Ascending aorta (tissue), 2 donors: ENCODE results near the gene LARP6. TPM values are rescaled to one million over a fixed set of nuclear protein-coding genes. Genes with fewer than 3 reads are reported as not detected.
"Not testable (repeated sequence)": the region's sequence is repeated elsewhere in the genome, so short reads cannot be mapped to it uniquely, and the experiment has no call there.

Source experiments
- DNase-seq, 2 donors: peaks; one replicate each; pipeline ENCODE4 v3.0.0-alpha.2; 2019; ENCODE audit warnings: low spot score in 2 of 2
- H3K27ac ChIP-seq, 2 donors: fragments of 200-600 bp; sonication (generic); one replicate each; pipeline ENCODE4 v1.5.1; 2016 to 2017; ENCODE audit warnings: mild to moderate bottlenecking in 1 of 2
- H3K27me3 ChIP-seq: fragments of 200-600 bp; sonication (generic); one replicate; pipeline ENCODE4 v1.5.1; 2017
- H3K36me3 ChIP-seq, 2 donors: fragments of 200-600 bp; sonication (generic); one replicate each; pipeline ENCODE4 v1.5.1; 2016
- H3K4me1 ChIP-seq, 2 donors: fragments of 200-600 bp; sonication (generic); one replicate each; pipeline ENCODE4 v1.5.1; 2016 to 2017; ENCODE audit warnings: mild to moderate bottlenecking in 1 of 2
- H3K4me3 ChIP-seq, 2 donors: fragments of 200-600 bp; sonication (generic); one replicate each; pipeline ENCODE4 v1.5.1; 2016 to 2017; ENCODE audit warnings: mild to moderate bottlenecking in 1 of 2
- H3K9me3 ChIP-seq, 2 donors: fragments of 200-600 bp; sonication (generic); one replicate each; pipeline ENCODE4 v1.5.1; 2016
- CTCF ChIP-seq, 3 experiments: fragments of 200-600 bp in 2 of 3; fragments of 450-650 bp in 1 of 3; sonication (generic) in 2 of 3; IDR thresholded peaks; one replicate each; pipeline ENCODE4 v1.5.1; 2016 to 2019; ENCODE audit warnings: antibody characterized with exemption in 3 of 3, mild to moderate bottlenecking in 1 of 3, moderate library complexity in 1 of 3
- intact Hi-C: fragments of 100-400 bp; cut with DNase I; formaldehyde crosslinking; loops from one replicate; pipeline ENCODE4 v1.15.1; 2023
- total RNA-seq: library from RNA; depleted of rRNA; stranded (reverse); fragments of >200 nt; gene quantifications from one replicate; pipeline ENCODE4 v1.1.0, GENCODE V29; 2016

Gene LARP6
- total RNA-seq, 1 donor from 2014 or later: 18.7 TPM

- H3K9me3 ChIP-seq: no peaks in the 10 kb centered on the region
- no peaks in the 10 kb centered on the region for H3K36me3 ChIP-seq
- peaks cover 0 to 6% of the 10 kb centered on the region in 2 donors for H3K4me1 ChIP-seq
- no peak for TF ChIP-seq CTCF (IDR thresholded peaks at IDR 0.05)
- no peak for DNase-seq
- intact Hi-C loops: no loop called here
- H3K27ac ChIP-seq: no peak overlapping the region
- H3K4me3 ChIP-seq: no peak overlapping the region
- H3K27me3 ChIP-seq: no peaks in the 10 kb centered on the region
Measured at GRCh38 chr15:70873232-70874054, 19.5 kb upstream of the LARP6 start.

GRCh38 chr15:70871490-70871889, 17.5 kb upstream of the LARP6 start:
- H3K27me3 ChIP-seq, H3K4me3 ChIP-seq, H3K9me3 ChIP-seq, intact Hi-C loops, H3K36me3 ChIP-seq, H3K27ac ChIP-seq, DNase-seq, H3K4me1 ChIP-seq: not testable (repeated sequence)

GRCh38 chr15:70870051-70870450, 16.1 kb upstream of the LARP6 start:
- intact Hi-C loops: no loop called here

GRCh38 chr15:70869346-70869745, 15.4 kb upstream of the LARP6 start:
- intact Hi-C loops: no loop called here
- H3K36me3 ChIP-seq: no peaks in the 10 kb centered on the region
- H3K4me1 ChIP-seq: peaks cover 0 to 6% of the 10 kb centered on the region in 2 donors
- H3K4me3 ChIP-seq: no peak overlapping the region
- H3K27me3 ChIP-seq: no peaks in the 10 kb centered on the region
- H3K9me3 ChIP-seq: no peaks in the 10 kb centered on the region
- DNase-seq: no peak
- no peak for TF ChIP-seq CTCF (IDR thresholded peaks at IDR 0.05)
- H3K27ac ChIP-seq: no peak overlapping the region

More at GRCh38 chr15:70870051-70870450, 16.1 kb upstream of the LARP6 start:
- H3K9me3 ChIP-seq: no peaks in the 10 kb centered on the region
- H3K27ac ChIP-seq: no peak overlapping the region
- no peak for DNase-seq
- no peak for TF ChIP-seq CTCF (IDR thresholded peaks at IDR 0.05)
- no peaks in the 10 kb centered on the region for H3K36me3 ChIP-seq
- no peak overlapping the region for H3K4me3 ChIP-seq
- peaks cover 0 to 6% of the 10 kb centered on the region in 2 donors for H3K4me1 ChIP-seq
- H3K27me3 ChIP-seq: no peaks in the 10 kb centered on the region

GRCh38 chr15:70867911-70868467, 14.0 kb upstream of the LARP6 start:
- TF ChIP-seq CTCF (IDR thresholded peaks at IDR 0.05): no peak
- no peak overlapping the region for H3K27ac ChIP-seq
- no peak overlapping the region for H3K4me3 ChIP-seq
- peaks cover 0 to 6% of the 10 kb centered on the region in 2 donors for H3K4me1 ChIP-seq
- H3K27me3 ChIP-seq: no peaks in the 10 kb centered on the region
- intact Hi-C loops: no loop called here
- no peak for DNase-seq
- H3K9me3 ChIP-seq: no peaks in the 10 kb centered on the region
- no peaks in the 10 kb centered on the region for H3K36me3 ChIP-seq

- Histone ChIP-seq H3K27me3 (no peaks in the 10 kb centered on the region), H3K4me1 (peaks cover 0 to 6% of the 10 kb centered on the region in 2 donors), H3K4me3 (no peak overlapping the region), H3K36me3 (no peaks in the 10 kb centered on the region), H3K27ac (no peak overlapping the region), H3K9me3 (no peaks in the 10 kb centered on the region)
- no peak for DNase-seq
- TF ChIP-seq CTCF (IDR thresholded peaks at IDR 0.05): no peak
- intact Hi-C loops: no loop called here
Measured at GRCh38 chr15:70866982-70867641, 13.2 kb upstream of the LARP6 start.
